ENCODE measurements around the gene PRRG4. TPM values are rescaled to one million over a fixed set of nuclear protein-coding genes. Genes with fewer than 3 reads are reported as not detected.

Gene PRRG4
- total RNA-seq, 1 donor from 2014 or later, result 2.6 TPM

Other genes starting within 250 kb of the PRRG4 start
- gene EIF3M, start 246.1 kb upstream of the PRRG4 start, total RNA-seq, result 92.4 and 118 TPM in 2 replicates
- gene CCDC73, start 35.3 kb upstream of the PRRG4 start, total RNA-seq, result not detected in 2 replicates
- 8.3 and 8.7 TPM in 2 replicates for gene QSER1, start 62.9 kb downstream of the PRRG4 start, total RNA-seq
- gene DEPDC7, start 186.0 kb downstream of the PRRG4 start, total RNA-seq, result under 0.01 and 0.20 TPM in 2 replicates
- 9.6 and 13.1 TPM in 2 replicates for gene TCP11L1, start 209.6 kb downstream of the PRRG4 start, total RNA-seq